ENCODE results near the gene FUOM.

DNA sequence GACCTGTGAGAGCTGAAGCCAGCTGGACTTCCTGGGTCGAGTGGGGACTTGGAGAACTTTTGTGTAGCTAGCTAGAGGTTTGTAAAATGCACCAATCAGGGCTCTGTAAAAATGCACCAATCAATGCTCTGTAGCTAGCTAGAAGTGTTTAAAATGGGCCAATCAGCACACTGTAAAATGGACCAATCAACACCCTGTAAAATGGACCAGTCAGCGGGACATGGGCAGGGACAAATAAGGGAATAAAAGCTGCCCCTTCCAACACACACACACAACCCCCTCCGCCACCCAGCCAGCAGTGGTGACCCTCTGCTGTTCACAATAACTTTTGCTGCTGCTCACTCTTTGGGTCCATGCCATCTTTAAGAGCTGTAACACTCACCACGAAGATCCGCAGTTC is 42.0 kb downstream of the FUOM start:
- TF ChIP-seq, protein P1, sequence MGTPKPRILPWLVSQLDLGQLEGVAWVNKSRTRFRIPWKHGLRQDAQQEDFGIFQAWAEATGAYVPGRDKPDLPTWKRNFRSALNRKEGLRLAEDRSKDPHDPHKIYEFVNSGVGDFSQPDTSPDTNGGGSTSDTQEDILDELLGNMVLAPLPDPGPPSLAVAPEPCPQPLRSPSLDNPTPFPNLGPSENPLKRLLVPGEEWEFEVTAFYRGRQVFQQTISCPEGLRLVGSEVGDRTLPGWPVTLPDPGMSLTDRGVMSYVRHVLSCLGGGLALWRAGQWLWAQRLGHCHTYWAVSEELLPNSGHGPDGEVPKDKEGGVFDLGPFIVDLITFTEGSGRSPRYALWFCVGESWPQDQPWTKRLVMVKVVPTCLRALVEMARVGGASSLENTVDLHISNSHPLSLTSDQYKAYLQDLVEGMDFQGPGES (IDR thresholded peaks at IDR 0.05; ENCODE audit: low read depth, low read length), result no peak
- TF ChIP-seq, protein P2, sequence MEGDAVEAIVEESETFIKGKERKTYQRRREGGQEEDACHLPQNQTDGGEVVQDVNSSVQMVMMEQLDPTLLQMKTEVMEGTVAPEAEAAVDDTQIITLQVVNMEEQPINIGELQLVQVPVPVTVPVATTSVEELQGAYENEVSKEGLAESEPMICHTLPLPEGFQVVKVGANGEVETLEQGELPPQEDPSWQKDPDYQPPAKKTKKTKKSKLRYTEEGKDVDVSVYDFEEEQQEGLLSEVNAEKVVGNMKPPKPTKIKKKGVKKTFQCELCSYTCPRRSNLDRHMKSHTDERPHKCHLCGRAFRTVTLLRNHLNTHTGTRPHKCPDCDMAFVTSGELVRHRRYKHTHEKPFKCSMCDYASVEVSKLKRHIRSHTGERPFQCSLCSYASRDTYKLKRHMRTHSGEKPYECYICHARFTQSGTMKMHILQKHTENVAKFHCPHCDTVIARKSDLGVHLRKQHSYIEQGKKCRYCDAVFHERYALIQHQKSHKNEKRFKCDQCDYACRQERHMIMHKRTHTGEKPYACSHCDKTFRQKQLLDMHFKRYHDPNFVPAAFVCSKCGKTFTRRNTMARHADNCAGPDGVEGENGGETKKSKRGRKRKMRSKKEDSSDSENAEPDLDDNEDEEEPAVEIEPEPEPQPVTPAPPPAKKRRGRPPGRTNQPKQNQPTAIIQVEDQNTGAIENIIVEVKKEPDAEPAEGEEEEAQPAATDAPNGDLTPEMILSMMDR (IDR thresholded peaks at IDR 0.05), result no peak
- TF ChIP-seq NFIC (IDR thresholded peaks at IDR 0.05; ENCODE audit: borderline replicate concordance), result no peak
- no peak for TF ChIP-seq NRF1 (IDR thresholded peaks at IDR 0.05; ENCODE audit: low read depth, low read length)
- TF ChIP-seq RFX5 (IDR thresholded peaks at IDR 0.05; ENCODE audit: low read length), result 0 out of 2 replicates have a peak, but pooled peaks have one; percentile 67
- no peak for TF ChIP-seq TAF1 (IDR thresholded peaks at IDR 0.05; ENCODE audit: borderline replicate concordance, low read depth, low read length)

Data from SK-N-SH (cell line).